Fibroblast of lung (primary cell): ENCODE measurements around the gene GLIPR2.

Experiments
- EZH2 ChIP-seq: IDR thresholded peaks from 2 replicates; pipeline ENCODE4 v1.5.1; 2012; ENCODE audit warnings: low read length, control low read depth, mild to moderate bottlenecking; ENCODE audit errors: missing control alignments
- TF ChIP-seq, protein P1 (sequence below), 2 donors: IDR thresholded peaks in 1 of 2; conservative IDR thresholded peaks in 1 of 2; 1 replicate in 1 of 2; 2 replicates in 1 of 2; pipeline ENCODE4 v1.5.1; 2011 to 2012; ENCODE audit warnings: low read length in 2 of 2, control low read depth in 1 of 2, inconsistent platforms in 1 of 2, low read depth in 1 of 2, mild to moderate bottlenecking in 1 of 2

GRCh38 chr9:36140086-36141084 is 3.9 kb downstream of the GLIPR2 start:
- TF ChIP-seq, protein P1, sequence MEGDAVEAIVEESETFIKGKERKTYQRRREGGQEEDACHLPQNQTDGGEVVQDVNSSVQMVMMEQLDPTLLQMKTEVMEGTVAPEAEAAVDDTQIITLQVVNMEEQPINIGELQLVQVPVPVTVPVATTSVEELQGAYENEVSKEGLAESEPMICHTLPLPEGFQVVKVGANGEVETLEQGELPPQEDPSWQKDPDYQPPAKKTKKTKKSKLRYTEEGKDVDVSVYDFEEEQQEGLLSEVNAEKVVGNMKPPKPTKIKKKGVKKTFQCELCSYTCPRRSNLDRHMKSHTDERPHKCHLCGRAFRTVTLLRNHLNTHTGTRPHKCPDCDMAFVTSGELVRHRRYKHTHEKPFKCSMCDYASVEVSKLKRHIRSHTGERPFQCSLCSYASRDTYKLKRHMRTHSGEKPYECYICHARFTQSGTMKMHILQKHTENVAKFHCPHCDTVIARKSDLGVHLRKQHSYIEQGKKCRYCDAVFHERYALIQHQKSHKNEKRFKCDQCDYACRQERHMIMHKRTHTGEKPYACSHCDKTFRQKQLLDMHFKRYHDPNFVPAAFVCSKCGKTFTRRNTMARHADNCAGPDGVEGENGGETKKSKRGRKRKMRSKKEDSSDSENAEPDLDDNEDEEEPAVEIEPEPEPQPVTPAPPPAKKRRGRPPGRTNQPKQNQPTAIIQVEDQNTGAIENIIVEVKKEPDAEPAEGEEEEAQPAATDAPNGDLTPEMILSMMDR (conservative IDR thresholded peaks at IDR 0.05 in 1 of 2, IDR thresholded peaks at IDR 0.05 in 1 of 2; ENCODE audit: low read depth in 1 of 2, low read length in 2 of 2): no peak
- no peak for TF ChIP-seq EZH2
